GM19035 (cell line): ENCODE data around the gene RBM6.
"Not testable (repeated sequence)": the region's sequence is repeated elsewhere in the genome, so short reads cannot be mapped to it uniquely, and the experiment has no call there.

Source experiments
- ATAC-seq: cut with Tn5 transposase; IDR thresholded peaks from one replicate; pipeline ENCODE4 v1.9.1; 2021; ENCODE audit not compliant: unreplicated experiment

The RBM6 gene

DNA sequence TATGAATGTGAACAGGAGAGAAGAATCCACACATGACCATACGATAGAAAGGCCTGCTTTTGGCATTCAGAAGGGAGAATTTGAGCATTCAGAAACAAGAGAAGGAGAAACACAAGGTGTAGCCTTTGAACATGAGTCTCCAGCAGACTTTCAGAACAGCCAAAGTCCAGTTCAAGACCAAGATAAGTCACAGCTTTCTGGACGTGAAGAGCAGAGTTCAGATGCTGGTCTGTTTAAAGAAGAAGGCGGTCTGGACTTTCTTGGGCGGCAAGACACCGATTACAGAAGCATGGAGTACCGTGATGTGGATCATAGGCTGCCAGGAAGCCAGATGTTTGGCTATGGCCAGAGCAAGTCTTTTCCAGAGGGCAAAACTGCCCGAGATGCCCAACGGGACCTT, 28.4 kb downstream of the RBM6 start:
- ATAC-seq = no peak

DNA sequence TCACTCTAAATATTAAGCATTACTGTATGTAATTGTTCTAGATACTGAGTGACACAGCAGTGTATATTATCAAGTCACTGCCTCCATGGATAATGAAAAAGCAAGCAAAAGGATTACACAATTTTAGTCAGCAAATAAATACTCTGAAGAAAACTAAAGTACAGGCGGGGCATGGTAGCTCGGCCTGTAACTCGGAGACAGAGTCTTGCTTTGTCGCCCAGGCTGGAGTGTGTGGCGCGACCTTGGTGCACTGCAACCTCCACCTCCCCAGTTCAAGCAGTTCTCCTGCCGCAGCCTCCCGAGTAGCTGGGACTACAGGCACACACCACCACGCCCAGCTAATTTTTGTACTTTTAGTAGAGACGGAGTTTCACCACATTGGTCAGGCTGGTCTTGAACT, 32.7 kb downstream of the RBM6 start:
- ATAC-seq = no peak

DNA sequence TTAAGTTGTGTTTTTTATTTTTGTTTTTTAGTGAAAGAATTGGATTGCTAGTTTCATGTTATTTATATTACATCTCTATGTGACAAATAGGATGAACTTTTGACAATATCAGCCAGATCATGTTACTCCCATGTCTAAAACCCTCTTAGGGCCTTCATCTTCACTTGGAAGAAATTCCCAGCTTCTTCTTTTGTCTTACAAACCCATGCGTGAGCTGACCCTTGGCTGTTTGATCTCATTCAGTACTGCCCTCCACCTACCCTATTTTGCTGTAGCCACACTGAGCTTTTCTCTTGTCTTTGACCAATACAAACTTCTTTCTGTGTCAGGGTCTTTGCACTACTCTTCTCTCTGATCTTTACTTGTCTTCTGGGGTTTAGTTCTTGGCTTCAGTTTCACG, 37.0 kb downstream of the RBM6 start:
- no peak for ATAC-seq

DNA sequence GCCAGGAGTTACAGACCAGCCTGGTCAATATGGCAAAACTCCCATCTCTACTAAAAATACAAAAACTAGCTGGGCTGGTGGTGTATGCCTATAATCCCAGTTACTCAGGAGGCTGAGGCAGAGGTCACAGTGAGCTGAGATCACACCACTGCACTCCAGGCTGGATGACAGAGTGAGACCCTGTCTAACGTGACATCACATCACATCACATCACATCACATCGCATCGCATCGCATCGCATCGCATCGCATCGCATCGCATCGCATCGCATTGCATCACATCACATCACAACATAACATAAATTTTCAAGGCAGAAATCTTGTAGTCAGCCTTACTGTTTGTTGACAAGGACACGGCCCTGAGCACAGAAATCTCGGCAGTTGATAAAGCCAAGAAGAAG, 44.4 kb downstream of the RBM6 start:
- ATAC-seq = no peak

DNA sequence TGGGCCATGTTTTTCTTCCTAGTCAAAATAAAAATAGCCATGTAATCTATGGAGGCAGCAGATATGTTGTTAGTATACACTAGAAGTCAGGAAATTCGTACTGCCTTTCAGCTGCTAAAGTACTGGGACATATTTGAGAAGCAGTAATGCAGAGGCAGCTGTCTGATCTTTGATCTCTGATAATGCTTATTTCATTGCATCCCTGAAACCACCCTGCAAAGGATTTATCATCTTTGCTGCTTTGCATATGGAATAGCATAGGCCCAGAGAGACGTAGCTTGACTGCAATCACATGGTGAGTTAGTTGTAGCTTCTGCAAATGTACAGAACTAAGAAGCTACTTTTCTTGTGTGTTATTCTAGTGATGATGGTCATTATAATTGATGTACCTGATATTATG, 52.4 kb downstream of the RBM6 start:
- no peak for ATAC-seq

DNA sequence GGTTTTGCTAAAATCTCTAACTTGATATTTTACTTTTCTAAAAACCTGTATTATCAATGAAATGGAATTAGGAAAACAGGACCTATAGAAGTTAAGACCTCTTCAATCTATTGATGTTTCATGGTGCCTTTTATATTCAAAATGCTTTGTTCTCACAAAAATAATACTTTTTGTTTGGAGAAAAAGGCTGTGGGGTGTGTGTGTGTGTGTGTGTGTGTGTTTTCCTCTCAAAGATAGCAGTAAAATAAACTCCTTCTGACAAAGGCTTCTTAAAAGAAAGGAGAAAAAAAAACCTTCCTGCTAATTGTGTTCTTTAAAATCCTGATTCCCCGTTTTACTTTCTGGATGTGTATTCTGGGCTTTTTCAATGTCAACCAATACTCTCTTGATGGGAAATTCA, 54.5 kb downstream of the RBM6 start:
- no peak for ATAC-seq

DNA sequence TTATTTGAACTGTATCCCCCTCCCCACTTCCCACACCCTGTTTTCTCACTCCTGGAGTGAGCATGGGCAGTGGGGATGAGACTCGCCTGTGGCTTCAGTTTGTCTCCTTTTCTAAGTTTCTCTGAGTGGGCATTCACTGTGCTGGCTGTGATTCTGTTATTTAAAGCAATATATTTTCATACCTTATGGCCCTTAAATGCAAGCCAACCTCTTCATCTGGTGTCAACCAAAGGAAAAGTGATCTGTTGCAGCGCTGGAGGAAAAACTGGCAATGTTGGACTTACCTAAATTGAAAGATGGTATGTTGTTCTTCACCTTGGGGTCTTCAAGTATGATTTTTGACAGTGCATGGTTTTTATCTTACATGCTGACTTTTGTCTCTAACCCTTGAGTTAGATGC, 56.1 kb downstream of the RBM6 start:
- no peak for ATAC-seq

DNA sequence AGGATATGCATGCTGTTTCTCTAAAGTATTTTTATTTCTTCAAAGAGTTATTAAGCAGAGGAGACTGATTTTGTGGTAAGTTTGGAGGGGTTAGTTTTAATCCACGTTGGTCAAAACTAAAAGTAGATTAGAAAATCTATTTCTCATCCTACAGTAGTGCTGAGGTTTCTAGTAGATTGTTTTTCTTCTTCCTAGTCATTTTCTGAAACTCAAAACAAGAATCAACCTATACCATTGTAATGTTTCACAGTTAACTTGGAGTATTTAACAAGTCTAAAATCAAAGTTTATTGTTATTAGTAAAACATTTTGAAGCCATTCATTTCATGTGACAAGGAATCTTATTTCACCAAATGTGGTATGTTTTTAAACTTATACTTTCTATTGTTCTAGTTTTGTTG, 57.9 kb downstream of the RBM6 start:
- no peak for ATAC-seq

DNA sequence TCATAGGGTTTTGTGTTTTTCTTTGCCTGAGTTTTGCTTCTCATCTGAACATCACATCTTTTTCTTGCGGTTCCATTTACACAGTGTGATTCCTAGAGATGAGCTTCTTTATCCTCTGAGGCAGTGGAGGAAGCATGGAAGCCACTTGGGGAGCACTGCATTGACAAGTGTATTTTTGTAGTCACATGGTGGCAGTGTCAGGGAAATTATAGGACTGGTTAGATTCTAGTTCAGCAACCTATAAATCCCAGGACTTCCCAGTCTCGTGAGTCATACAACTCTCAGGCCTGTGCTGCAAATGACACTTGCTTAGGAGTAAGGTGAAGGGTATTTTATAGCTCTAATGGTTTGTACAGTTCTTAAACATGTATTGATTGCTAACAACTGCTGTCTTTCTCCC, 58.4 kb downstream of the RBM6 start:
- ATAC-seq = no peak

DNA sequence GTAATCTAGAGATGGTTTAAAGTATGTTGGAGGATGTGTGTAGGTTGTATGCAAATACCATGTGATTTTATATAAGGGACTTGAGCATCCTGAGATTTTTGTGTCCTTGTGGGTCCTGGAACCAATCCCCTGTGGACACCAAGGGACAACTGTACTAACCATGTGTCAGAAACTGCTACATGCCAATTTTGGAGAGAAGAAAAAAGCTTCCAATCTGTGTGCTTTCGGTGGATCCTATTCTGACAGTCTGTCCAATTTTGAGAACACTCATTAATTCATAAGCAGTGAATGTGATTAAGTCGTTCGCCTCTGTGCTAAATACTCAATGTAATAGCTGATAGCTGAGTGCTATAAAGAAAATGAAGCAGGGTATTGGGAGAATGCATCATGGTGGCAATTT, 61.6 kb downstream of the RBM6 start:
- ATAC-seq = no peak

DNA sequence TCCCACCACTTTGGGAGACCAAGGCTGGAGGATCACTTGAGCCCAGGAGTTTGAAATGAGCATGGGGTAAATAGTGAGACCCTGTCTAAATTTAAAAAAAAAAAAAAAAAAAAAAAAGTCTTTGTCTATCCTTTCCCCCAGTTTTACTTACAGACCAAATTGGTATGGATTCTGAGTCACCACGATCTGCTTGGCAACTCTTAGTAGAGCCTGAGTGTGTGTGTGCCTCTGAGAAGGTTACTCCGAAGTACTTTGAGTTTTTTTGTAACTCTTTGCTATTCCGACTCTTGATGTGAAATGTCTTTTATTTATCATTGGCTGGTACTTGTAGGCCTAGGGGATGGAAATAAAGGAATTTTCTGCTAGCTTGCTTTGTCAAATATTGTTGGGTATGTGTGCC, 63.3 kb downstream of the RBM6 start:
- no peak for ATAC-seq

DNA sequence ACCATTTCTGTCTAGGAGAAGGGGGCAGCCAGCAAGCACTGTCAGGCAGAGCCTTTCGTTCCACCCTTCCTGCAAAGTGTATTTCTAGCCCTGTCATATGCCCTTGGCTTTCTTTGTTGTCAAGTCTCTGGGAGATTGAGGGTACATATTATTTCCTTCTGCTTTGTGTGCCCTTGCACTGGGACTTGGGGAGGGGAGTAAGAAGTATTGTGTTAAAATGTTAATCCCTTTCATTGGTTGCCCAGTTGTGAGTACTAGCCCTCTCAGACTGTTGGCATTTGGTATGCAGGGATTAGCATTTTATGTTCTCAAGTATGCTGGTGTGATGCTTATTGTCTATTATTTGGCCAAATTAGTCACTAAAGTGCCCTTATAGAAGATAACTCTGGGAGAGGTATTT, 63.9 kb downstream of the RBM6 start:
- ATAC-seq = no peak

DNA sequence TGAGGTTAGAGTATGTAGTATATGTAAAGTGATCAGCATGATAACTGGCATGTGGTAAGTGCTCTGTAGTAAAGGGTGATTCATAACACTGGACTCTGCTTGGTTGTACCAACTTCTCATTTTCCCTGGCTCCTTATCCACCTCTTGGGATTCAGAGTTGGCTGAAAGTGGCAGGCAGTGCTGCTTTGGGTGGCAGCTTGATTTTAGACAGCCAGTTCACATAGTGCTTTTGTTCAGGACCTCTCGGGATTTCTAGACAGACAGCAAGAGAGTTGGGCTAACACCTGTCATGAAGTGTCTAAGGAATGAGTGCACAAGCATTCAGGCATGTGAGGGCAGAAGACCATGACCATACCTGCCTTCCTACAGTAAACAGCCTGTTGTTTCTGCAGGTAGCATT, 69.0 kb downstream of the RBM6 start:
- ATAC-seq = no peak

DNA sequence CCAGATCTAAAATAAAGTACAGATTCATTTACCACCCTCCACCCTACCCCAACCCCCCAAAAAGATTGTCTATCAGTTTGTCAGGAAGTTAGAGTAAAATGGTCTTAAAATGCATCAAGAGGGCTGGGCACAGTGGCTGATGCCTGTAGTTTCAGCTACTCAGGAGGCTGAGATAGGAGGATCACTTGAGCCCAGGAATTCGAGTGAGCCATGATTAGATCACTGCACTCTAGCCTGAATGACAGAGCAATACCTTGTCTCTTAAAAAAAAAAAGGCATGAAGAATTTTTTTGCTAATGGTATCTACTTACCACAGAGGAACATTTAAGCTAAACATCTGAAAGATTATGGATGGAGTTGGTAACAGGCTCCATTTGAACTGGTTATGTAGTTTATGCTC, 71.0 kb downstream of the RBM6 start:
- ATAC-seq = no peak

DNA sequence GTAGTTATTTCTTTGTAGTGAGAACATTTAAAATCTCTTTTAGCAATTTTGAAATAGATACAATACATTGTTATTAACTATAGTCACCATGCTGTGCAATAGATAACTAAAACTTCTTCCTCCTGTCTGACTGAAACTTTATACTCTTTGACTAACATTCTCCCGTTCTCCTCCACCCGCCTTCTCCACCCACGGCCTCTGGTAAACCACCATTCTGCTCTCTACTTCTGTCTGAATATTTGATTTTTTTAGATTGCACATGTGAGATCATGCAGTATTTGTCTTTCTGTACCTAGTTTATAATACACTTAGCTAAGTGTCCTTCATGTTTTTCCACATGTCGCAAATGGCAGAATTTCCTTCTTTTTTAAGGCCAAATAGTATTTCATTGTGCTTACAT, 76.0 kb downstream of the RBM6 start:
- ATAC-seq = no peak

DNA sequence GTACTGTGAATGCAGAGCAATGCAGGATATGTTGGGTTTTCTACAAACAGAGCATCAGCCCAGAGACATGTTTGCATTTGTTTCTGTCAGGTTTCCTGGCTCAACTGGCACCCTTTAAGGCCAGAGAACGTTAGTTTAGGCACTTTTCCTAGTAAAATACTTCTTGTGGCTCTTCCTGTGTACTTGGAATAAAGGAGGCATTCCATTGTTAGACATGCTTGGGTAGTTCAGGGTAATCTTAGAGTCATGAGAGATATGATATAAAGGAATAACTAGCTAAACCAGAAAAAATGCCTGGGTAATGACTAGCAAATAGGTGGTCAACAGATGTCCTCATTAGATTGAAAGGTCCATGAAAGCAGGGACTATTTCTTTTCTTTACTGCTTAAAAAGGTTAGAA, 88.4 kb downstream of the RBM6 start:
- no peak for ATAC-seq

DNA sequence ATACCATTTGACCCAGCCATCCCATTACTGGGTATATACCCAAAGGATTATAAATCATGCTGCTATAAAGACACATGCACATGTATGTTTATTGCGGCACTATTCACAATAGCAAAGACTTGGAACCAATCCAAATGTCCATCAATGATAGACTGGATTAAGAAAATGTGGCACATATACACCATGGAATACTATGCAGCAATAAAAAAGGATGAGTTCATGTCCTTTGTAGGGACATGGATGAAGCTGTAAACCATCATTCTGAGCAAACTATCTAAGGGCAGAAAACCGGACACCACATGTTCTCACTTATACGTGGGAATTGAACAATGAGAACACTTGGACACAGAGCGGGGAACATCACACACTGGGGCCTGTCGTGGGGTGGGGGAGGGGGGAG, 91.3 kb downstream of the RBM6 start:
- ATAC-seq = not testable (repeated sequence)

DNA sequence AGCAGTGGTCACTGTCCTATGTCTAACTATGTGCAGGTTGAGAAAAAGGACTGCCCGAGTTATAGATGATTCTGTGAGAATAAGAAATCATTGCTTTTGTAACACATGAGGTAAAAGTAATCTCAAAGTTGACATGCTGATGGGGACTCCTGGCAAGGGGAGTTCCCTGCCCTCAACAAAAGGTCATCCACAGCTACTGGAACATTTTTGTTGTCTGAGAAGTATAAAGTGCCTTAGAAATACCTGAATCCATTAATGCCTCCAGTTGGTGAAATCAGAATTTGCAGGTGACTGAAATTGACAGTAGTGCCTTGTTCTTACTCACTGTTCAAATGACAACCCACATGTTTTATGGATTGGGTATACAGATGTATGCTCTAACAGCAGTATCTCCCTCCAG, 105.0 kb downstream of the RBM6 start:
- no peak for ATAC-seq

DNA sequence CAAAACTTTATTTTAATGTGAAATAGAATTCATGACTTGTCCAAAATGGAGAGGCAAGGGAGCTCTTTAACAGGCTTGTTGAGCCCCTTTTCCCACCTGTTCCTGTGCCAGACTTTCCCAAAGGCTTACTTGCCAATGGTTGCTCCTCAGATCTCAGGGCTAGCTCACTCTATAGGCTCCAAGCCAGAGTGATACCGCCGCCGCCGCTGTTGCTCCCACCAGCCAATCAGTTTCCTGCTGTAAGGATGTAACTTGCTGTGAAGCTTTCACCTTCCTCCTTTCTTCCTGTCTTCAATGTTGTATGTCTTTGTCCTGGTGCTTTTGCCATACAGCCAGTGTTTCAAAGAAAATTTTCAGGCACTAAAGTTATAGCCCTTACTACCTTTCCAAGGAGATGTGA, 107.5 kb downstream of the RBM6 start:
- no peak for ATAC-seq

DNA sequence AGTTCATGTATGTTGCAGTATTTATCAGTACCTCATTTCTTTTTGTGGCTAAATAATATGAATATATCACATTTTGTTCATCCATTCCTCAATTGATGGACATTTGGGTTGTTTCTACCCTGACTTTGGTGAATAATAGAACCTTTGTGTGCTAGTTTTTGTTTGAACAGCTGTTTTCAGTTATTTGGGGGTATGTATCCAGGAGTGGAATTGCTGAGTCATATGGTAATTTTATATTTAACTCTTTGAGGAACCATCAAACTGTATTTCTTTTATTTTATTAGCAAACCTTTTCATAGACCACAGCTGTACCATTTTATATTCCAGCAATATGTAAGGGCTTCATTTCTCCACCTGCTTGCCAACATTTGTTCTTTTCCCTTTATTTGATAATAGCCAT, 110.4 kb downstream of the RBM6 start:
- no peak for ATAC-seq

DNA sequence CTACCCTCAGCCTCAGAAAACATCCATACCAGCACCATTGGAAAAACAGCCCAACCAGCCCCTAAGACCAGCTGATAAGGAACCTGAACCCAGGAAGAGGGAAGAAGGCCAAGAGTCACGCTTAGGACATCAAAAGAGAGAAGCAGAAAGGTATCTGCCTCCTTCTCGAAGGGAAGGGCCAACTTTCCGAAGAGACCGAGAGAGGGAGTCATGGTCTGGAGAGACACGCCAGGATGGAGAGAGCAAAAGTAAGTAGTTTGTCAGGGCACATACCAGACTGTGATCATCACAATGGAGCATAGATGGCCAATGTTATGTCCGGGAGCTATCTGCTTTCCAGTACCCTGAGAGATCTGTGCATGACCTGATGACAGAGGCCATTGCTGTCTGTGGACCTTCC, 117.8 kb downstream of the RBM6 start:
- ATAC-seq = no peak

DNA sequence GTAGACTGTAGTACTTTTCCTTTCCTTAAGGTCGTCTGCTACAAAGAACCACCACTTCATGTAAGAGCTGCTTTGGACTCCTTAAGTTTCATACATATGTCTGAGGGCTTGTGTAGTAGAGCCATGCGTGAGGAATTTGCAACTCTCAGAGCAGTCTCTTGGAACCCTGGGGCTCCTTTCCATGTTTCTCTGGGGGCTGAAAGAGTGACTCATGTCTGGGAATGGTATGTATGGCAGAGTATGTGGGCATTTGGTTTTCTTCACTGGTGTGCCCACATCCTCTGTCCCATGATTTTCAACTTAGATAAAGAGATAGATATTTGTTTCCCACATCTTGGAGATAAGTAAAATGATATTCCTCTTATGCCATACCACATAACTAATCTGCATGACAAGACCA, 128.2 kb downstream of the RBM6 start:
- ATAC-seq = no peak

DNA sequence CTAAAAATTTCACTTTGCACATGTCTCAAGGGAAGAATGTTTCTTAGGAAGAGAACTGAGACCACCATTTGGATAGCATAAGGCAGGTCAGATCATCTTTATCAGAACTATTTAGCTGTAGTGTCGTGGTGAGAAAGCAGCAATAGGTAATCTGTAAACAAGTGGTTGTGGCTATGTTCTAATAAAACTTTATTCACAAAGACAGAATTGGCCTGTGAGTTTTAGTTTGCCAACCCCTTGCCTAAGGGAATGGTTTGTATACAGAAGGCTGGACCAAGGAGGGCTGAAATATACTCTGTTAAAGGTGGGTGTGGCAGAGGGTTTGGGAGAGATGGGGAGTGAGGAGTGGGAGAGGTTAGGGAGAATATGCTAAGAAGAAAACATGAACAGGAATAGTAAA, 138.1 kb downstream of the RBM6 start:
- ATAC-seq = no peak

DNA sequence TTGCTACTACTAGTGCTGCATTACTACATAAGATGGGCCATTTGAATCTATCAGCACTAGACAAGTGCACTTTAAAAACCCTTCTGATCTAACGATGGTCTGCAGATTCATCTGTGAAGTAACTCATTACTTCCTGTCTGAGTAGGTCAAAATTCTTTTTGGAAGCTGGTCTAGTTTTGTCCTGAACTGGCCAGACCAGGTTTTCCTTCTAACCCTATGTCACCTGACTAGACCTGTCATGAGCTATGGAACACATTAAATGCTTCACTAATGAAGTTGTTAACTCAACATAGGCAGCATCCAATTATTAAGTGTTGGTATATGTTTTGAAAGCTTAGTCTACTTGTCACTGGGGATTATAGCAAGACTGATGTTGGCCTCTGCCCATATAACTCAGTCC, 138.7 kb downstream of the RBM6 start:
- ATAC-seq = no peak
